Uterus (tissue), 2 donors: ENCODE results near the gene CT45A2.
"Not testable (repeated sequence)": the region's sequence is repeated elsewhere in the genome, so short reads cannot be mapped to it uniquely, and the experiment has no call there.

Experiments
- POLR2A ChIP-seq, 2 donors: fragments of 450-650 bp; IDR thresholded peaks; one replicate each; pipeline ENCODE4 v1.6.1; 2016; ENCODE audit warnings: antibody characterized with exemption in 2 of 2, mild to moderate bottlenecking in 1 of 2, moderate library complexity in 1 of 2
- TF ChIP-seq, protein P1 (sequence below), 4 experiments: fragments of 200-600 bp in 2 of 4; fragments of 450-650 bp in 2 of 4; sonication (generic) in 2 of 4; IDR thresholded peaks; one replicate each; pipeline ENCODE4 v1.5.1; 2016 to 2019; ENCODE audit warnings: antibody characterized with exemption in 4 of 4, mild to moderate bottlenecking in 2 of 4, moderate library complexity in 1 of 4

- TF ChIP-seq, protein P1, sequence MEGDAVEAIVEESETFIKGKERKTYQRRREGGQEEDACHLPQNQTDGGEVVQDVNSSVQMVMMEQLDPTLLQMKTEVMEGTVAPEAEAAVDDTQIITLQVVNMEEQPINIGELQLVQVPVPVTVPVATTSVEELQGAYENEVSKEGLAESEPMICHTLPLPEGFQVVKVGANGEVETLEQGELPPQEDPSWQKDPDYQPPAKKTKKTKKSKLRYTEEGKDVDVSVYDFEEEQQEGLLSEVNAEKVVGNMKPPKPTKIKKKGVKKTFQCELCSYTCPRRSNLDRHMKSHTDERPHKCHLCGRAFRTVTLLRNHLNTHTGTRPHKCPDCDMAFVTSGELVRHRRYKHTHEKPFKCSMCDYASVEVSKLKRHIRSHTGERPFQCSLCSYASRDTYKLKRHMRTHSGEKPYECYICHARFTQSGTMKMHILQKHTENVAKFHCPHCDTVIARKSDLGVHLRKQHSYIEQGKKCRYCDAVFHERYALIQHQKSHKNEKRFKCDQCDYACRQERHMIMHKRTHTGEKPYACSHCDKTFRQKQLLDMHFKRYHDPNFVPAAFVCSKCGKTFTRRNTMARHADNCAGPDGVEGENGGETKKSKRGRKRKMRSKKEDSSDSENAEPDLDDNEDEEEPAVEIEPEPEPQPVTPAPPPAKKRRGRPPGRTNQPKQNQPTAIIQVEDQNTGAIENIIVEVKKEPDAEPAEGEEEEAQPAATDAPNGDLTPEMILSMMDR (IDR thresholded peaks at IDR 0.05) = not testable (repeated sequence)
- TF ChIP-seq POLR2A (IDR thresholded peaks at IDR 0.05) = not testable (repeated sequence)
Measured at GRCh38 chrX:135768091-135768490, 51.7 kb downstream of the CT45A2 start, which contains the start of gene CT45A3.
